Astrocyte (in vitro differentiated cells and primary cell): Measurements from ENCODE around the gene GAD1. TPM values are rescaled to one million over a fixed set of nuclear protein-coding genes. Genes with fewer than 3 reads are reported as not detected.

ENCODE experiments used
- DNase-seq: peaks from one replicate; pipeline ENCODE4 v3.0.0-alpha.2; 2010; ENCODE audit warnings: low read depth
- FAIRE-seq: peaks from 2 replicates; lab custom pipeline; 2011; peaks lifted over from hg19 to GRCh38; lab: Jason Lieb, UNC
- H2AFZ ChIP-seq: 2 replicates; pipeline ENCODE4 v1.6.0; 2012; ENCODE audit warnings: low read depth, low read length, inconsistent platforms
- H3K27ac ChIP-seq: 2 replicates; pipeline ENCODE4 v1.5.1; 2011; ENCODE audit warnings: low read depth, low read length, inconsistent platforms
- H3K27me3 ChIP-seq: 2 replicates; pipeline ENCODE4 v1.6.0; 2011; ENCODE audit warnings: low read length, inconsistent platforms; ENCODE audit not compliant: insufficient read depth
- H3K36me3 ChIP-seq: 2 replicates; pipeline ENCODE4 v1.5.1; 2011; ENCODE audit warnings: low read length, inconsistent platforms; ENCODE audit not compliant: insufficient read depth
- H3K4me1 ChIP-seq: 2 replicates; pipeline ENCODE4 v1.5.1; 2011; ENCODE audit warnings: low read length, inconsistent platforms; ENCODE audit not compliant: insufficient read depth
- H3K4me2 ChIP-seq: 2 replicates; pipeline ENCODE4 v1.6.0; 2012; ENCODE audit warnings: low read length, inconsistent platforms
- H3K4me3 ChIP-seq: 2 replicates; pipeline ENCODE4 v1.5.1; 2011; ENCODE audit warnings: low read depth, mild to moderate bottlenecking, low read length, inconsistent platforms; ENCODE audit not compliant: insufficient read depth
- H3K79me2 ChIP-seq: 2 replicates; pipeline ENCODE4 v1.6.0; 2012; ENCODE audit warnings: mild to moderate bottlenecking, low read length, inconsistent platforms; ENCODE audit not compliant: insufficient read depth
- H3K9ac ChIP-seq: 2 replicates; pipeline ENCODE4 v1.6.0; 2012; ENCODE audit warnings: mild to moderate bottlenecking, low read length, inconsistent platforms
- H3K9me3 ChIP-seq: 2 replicates; pipeline ENCODE4 v1.5.1; 2012; ENCODE audit warnings: low read depth, mild to moderate bottlenecking, low read length, inconsistent platforms; ENCODE audit not compliant: insufficient read depth
- H4K20me1 ChIP-seq: 2 replicates; pipeline ENCODE4 v1.6.0; 2012; ENCODE audit warnings: low read length, inconsistent platforms; ENCODE audit not compliant: insufficient read depth
- H3K27ac Mint-ChIP-seq: one replicate; pipeline ENCODE4 v1.8.0; 2021; ENCODE audit warnings: mild to moderate bottlenecking, mixed read lengths; ENCODE audit not compliant: unreplicated experiment
- H3K27me3 Mint-ChIP-seq: one replicate; pipeline ENCODE4 v1.8.0; 2021; ENCODE audit warnings: low read depth, mixed read lengths; ENCODE audit not compliant: unreplicated experiment
- H3K36me3 Mint-ChIP-seq: one replicate; pipeline ENCODE4 v1.8.0; 2021; ENCODE audit warnings: low read depth, mixed read lengths; ENCODE audit not compliant: unreplicated experiment
- H3K4me1 Mint-ChIP-seq: one replicate; pipeline ENCODE4 v1.8.0; 2021; ENCODE audit warnings: low read depth, mixed read lengths; ENCODE audit not compliant: unreplicated experiment
- H3K4me3 Mint-ChIP-seq: one replicate; pipeline ENCODE4 v1.8.0; 2021; ENCODE audit warnings: mild to moderate bottlenecking, moderate library complexity, mixed read lengths; ENCODE audit not compliant: unreplicated experiment
- H3K9me3 Mint-ChIP-seq: one replicate; pipeline ENCODE4 v1.8.0; 2021; ENCODE audit warnings: mild to moderate bottlenecking, mixed read lengths; ENCODE audit not compliant: unreplicated experiment
- EZH2 ChIP-seq: IDR thresholded peaks from 2 replicates; pipeline ENCODE4 v1.6.1; 2012; ENCODE audit warnings: mild to moderate bottlenecking, low read length, inconsistent platforms; ENCODE audit not compliant: insufficient read depth
- total RNA-seq: library from RNA; stranded (reverse); gene quantifications from 2 replicates; pipeline ENCODE4 v1.2.1, GENCODE V29; 2021
- TF ChIP-seq, protein P1 (sequence below): IDR thresholded peaks from 2 replicates; pipeline ENCODE4 v1.5.1; 2011; ENCODE audit warnings: low read depth, mild to moderate bottlenecking, inconsistent platforms, low read length, moderate library complexity; ENCODE audit not compliant: insufficient read depth

The GAD1 gene
- total RNA-seq, 1 donor from 2014 or later: 4.5 TPM

- DNase-seq (no peak), FAIRE-seq (no peak)
- Histone ChIP-seq H3K9me3 (no peaks in the 10 kb centered on the region), H3K79me2 (no peaks in the 10 kb centered on the region), H4K20me1 (no peaks in the 10 kb centered on the region), H3K9ac (no peak overlapping the region), H3K4me1 (no peaks in the 10 kb centered on the region), H2AFZ (no peak overlapping the region), H3K27me3 (peaks cover 13% of the 10 kb centered on the region), H3K27ac (no peak overlapping the region), H3K36me3 (no peaks in the 10 kb centered on the region), H3K4me3 (no peak overlapping the region), H3K4me2 (no peak overlapping the region)
- Mint-ChIP-seq H3K4me1 (no peaks in the 10 kb centered on the region), H3K27ac (no peak overlapping the region), H3K36me3 (no peaks in the 10 kb centered on the region), H3K27me3 (peaks cover 10% of the 10 kb centered on the region), H3K9me3 (no peaks in the 10 kb centered on the region), H3K4me3 (no peak overlapping the region)
- TF ChIP-seq, protein P1, sequence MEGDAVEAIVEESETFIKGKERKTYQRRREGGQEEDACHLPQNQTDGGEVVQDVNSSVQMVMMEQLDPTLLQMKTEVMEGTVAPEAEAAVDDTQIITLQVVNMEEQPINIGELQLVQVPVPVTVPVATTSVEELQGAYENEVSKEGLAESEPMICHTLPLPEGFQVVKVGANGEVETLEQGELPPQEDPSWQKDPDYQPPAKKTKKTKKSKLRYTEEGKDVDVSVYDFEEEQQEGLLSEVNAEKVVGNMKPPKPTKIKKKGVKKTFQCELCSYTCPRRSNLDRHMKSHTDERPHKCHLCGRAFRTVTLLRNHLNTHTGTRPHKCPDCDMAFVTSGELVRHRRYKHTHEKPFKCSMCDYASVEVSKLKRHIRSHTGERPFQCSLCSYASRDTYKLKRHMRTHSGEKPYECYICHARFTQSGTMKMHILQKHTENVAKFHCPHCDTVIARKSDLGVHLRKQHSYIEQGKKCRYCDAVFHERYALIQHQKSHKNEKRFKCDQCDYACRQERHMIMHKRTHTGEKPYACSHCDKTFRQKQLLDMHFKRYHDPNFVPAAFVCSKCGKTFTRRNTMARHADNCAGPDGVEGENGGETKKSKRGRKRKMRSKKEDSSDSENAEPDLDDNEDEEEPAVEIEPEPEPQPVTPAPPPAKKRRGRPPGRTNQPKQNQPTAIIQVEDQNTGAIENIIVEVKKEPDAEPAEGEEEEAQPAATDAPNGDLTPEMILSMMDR: no peak
- TF ChIP-seq EZH2: no peak
Measured at GRCh38 chr2:170806548-170806947, 10.1 kb upstream of the GAD1 start.

GRCh38 chr2:170812710-170813600 is 3.7 kb upstream of the GAD1 start:
- peak; percentile 93 for FAIRE-seq

More at GRCh38 chr2:170812710-170813600, 3.7 kb upstream of the GAD1 start:
- Mint-ChIP-seq H3K4me3 (no peak overlapping the region), H3K27ac (no peak overlapping the region), H3K27me3 (peaks cover 42% of the 10 kb centered on the region), H3K9me3 (peaks cover 5% of the 10 kb centered on the region), H3K4me1 (no peaks in the 10 kb centered on the region), H3K36me3 (no peaks in the 10 kb centered on the region)
- no peak overlapping the region for H3K27ac ChIP-seq
- peaks cover 49% of the 10 kb centered on the region for H3K27me3 ChIP-seq
- H2AFZ ChIP-seq: no peak overlapping the region
- no peaks in the 10 kb centered on the region for H3K36me3 ChIP-seq
- peak; percentile 56 for DNase-seq
- H3K4me3 ChIP-seq: no peak overlapping the region
- no peaks in the 10 kb centered on the region for H3K9me3 ChIP-seq
- H3K79me2 ChIP-seq: no peaks in the 10 kb centered on the region
- peaks cover 11% of the 10 kb centered on the region for H4K20me1 ChIP-seq
- H3K4me1 ChIP-seq: peaks cover 21% of the 10 kb centered on the region
- TF ChIP-seq, protein P1: peak; percentile 70
- TF ChIP-seq EZH2: no peak
- H3K9ac ChIP-seq: no peak overlapping the region
- H3K4me2 ChIP-seq: no peak overlapping the region
